GM13976 (cell line): ENCODE results near the gene PTPN20.

Experiments used
- DNase-seq: peaks from one replicate; pipeline ENCODE4 v3.0.0; 2012; ENCODE audit warnings: low spot score
- in situ Hi-C: fragments of 300-500 bp; cut with MboI; formaldehyde crosslinking; loops from one replicate; pipeline ENCODE4 v1.12.0; 2022; ENCODE audit warnings: low sequenced_read_pairs, mixed read lengths, inconsistent platforms; ENCODE audit not compliant: unreplicated experiment
- TF ChIP-seq, protein P1 (sequence below): IDR thresholded peaks from 2 replicates; pipeline ENCODE4 v1.5.1; 2012; ENCODE audit warnings: borderline replicate concordance, mild to moderate bottlenecking; ENCODE audit not compliant: insufficient read depth; ENCODE audit errors: extremely low read depth, missing control alignments, control extremely low read depth

Gene PTPN20

DNA sequence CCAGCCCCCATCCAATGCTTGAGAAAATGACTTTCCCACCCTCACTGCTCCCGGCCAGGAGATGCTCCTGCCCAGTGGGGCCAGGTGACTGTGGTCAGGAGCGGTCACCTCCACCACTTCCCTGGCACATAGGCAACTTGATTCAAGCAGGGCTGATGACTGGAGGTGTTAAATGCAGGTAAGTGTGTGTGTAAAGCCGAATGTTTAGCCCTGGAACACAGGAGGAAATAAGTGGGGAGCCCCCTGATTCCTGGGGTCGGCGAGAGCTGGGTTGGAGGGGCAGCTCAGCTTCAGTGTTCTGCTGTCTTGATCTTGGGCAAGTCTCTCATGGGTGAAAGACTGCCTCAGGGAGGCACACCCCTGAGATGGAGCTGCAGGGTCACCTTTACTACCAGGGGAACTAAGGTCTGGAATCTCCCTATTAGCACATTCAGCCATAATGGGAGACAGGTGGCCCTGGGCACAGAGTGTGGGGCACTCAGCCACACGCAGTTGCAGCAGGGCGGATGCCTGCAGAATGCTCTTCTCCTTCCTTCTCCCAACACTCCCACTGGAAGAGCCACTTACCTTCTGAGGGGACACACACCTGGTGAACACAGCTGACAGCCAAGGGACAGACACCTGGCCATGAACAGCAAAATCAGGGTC is 124.1 kb downstream of the PTPN20 start:
- no peak for DNase-seq
- in situ Hi-C loops, result no loop called here
- TF ChIP-seq, protein P1, sequence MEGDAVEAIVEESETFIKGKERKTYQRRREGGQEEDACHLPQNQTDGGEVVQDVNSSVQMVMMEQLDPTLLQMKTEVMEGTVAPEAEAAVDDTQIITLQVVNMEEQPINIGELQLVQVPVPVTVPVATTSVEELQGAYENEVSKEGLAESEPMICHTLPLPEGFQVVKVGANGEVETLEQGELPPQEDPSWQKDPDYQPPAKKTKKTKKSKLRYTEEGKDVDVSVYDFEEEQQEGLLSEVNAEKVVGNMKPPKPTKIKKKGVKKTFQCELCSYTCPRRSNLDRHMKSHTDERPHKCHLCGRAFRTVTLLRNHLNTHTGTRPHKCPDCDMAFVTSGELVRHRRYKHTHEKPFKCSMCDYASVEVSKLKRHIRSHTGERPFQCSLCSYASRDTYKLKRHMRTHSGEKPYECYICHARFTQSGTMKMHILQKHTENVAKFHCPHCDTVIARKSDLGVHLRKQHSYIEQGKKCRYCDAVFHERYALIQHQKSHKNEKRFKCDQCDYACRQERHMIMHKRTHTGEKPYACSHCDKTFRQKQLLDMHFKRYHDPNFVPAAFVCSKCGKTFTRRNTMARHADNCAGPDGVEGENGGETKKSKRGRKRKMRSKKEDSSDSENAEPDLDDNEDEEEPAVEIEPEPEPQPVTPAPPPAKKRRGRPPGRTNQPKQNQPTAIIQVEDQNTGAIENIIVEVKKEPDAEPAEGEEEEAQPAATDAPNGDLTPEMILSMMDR, result no peak

DNA sequence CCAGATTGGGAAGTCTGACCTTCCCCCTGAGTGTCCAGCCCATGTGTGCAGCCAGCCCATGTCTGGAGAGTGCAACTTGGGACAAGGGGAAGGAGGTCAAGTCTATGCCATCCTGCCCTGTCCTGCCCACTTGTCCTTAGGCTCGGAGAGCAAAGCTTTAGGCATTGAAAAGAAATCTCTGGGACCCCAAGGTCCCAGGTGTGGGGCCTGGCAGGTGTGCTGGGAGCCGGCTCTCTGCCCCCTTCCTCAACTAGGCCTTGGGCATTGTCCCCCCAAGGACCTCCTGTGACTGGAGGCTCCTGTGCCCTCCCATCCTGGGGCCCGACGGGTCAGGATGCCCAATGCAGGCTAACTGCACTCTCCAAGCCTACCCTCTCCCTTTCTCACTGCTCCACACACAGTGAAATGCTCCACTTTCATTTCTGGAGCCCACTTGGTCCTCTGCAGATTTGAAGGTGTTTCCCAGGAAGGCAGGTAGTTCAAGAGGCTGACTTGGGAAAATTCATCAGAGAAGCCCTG is 124.7 kb downstream of the PTPN20 start:
- TF ChIP-seq, protein P1, result no peak
- DNase-seq, result no peak
- in situ Hi-C loops, result no loop called here

DNA sequence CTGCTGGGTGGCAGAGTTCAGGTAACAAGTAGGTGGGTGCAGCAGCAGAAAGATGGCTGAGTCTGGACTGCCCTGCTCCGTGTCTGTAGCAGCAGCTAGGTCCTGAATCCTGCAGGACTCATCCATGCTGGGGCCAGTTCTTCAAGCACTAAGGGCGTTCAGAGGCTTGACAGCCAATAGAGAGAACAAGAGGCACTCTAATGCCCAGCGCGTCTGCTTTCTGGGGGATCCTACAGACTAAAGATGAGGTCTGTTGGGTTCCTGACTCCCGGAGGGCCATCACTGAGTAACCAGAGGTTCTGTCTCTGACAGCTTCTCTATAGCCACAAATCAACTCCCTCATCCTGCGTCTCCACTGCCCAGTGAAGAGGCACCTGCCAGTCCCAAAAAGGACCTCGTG is 125.5 kb downstream of the PTPN20 start:
- TF ChIP-seq, protein P1, result no peak
- in situ Hi-C loops, result no loop called here
- DNase-seq, result no peak

DNA sequence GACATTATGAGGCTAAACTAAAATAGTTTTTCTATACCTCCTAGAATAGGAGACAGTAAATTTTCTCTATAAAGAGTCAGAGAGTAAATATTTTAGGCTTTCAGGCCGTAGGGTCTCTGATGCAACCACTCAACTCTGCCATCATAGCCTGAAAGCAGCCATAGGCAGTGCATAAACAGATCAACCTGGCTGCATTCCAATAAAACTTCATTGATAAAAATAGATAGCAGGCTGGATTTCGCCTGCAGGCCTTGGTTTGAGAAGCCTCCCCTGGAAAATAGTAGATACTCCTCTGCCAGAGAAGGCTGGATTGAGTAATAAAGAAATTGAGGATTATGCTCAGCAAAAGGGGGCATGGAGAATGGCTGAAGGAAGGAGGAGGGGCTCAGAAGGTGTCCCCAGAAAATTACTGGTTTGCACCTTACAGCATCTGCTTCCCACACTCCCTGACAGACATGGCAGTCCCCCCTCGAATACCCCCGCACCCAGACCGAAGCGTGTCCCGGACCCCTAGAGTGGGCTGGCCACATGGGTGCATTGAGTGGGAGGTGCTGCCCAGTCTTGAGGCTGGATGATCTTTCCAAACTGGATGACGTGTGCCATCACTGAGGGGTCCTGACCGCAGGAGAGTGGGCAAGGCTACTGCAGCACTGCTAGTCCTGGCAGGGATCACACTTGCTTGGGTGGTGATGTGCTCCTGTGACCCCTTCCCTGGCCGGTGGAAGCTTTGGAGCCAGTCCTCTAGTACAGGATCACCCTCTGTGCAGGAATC is 126.6 kb downstream of the PTPN20 start:
- DNase-seq, result no peak
- in situ Hi-C loops, result no loop called here
- TF ChIP-seq, protein P1, result no peak

DNA sequence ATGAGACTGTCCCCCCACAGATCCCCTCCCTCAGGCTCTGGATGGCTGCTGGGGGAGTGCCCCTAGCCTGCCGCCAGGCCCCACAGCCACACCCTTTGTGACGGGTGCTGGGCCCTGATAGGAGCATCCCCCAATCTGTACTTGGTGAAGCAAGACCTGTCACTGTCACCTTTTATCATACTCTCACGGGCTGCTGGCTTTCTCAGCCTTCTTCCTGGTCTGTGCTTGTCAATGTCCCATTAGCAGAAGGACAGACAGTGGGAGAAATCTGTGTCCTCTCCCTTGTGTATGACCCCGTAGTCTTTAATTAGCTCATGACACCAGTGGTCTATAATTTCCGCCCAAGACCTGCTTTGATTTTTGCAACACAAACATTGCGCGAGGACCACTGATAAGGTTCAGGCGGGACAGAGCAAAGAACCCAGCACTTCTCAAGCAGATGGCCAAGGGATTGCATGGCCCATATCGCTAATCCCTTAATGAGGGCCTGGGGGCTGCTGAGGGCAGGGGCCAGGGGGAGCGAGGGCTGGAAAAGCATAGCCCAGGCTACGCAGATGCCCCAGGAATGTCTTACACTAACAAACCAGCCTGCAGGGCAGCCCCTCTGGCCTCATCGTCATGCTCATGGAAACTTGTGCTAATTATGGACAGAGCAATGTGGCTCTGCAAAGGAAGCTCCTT is 127.8 kb downstream of the PTPN20 start:
- TF ChIP-seq, protein P1, result no peak
- in situ Hi-C loops, result no loop called here
- DNase-seq, result no peak

DNA sequence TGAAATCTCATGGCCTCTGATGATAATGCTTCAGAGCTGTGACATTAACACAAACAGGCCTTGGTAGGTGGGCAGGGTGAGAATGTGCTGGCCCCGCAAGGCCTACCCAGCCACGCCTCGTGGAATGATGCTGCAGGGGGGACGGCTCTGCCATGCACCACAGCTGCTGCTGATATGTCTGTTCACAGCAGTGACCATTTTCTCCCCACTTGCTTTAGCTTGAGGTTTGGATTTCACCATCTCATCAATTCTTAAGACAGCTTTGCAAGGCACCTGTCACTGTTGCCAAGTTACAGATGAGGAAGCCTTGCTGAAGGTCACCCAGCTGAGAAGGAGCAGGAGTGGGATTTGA is 128.3 kb downstream of the PTPN20 start:
- TF ChIP-seq, protein P1, result no peak
- no peak for DNase-seq
- in situ Hi-C loops, result no loop called here
